ENCODE results near the gene PANK4. TPM values are rescaled to one million over a fixed set of nuclear protein-coding genes. Genes with fewer than 3 reads are reported as not detected.

The PANK4 gene
- total and polyA plus RNA-seq, 10 of the 15 experiments (the other 5 are each of a cell fraction or from before 2014, with no cell fraction given) = 0.35 to 38.0 (median 18.6) TPM

GRCh38 chr1:2486558-2486957 lies 39.8 kb downstream of the PANK4 start (continued):
- TF ChIP-seq, protein P1, sequence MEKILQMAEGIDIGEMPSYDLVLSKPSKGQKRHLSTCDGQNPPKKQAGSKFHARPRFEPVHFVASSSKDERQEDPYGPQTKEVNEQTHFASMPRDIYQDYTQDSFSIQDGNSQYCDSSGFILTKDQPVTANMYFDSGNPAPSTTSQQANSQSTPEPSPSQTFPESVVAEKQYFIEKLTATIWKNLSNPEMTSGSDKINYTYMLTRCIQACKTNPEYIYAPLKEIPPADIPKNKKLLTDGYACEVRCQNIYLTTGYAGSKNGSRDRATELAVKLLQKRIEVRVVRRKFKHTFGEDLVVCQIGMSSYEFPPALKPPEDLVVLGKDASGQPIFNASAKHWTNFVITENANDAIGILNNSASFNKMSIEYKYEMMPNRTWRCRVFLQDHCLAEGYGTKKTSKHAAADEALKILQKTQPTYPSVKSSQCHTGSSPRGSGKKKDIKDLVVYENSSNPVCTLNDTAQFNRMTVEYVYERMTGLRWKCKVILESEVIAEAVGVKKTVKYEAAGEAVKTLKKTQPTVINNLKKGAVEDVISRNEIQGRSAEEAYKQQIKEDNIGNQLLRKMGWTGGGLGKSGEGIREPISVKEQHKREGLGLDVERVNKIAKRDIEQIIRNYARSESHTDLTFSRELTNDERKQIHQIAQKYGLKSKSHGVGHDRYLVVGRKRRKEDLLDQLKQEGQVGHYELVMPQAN (conservative IDR thresholded peaks at IDR 0.05) = no peak

- ChIA-PET POLR2A (no interaction called here), RAD21 (ENCODE audit: unreplicated experiment) (no interaction called here)
- FAIRE-seq = no peak
- TF ChIP-seq EGR1 (IDR thresholded peaks at IDR 0.05; ENCODE audit: borderline replicate concordance in 1 of 2, low read depth in 2 of 2, low read length in 2 of 2) (no peak), POLR2AphosphoS2 (IDR thresholded peaks at IDR 0.05; ENCODE audit: low read depth, low read length) (no peak), EED (IDR thresholded peaks at IDR 0.05; ENCODE audit: low read depth) (no peak), E2F4 (IDR thresholded peaks at IDR 0.05; ENCODE audit: low read depth, low read length) (no peak), POU2F2 (IDR thresholded peaks at IDR 0.05; ENCODE audit: borderline replicate concordance, low read depth, low read length) (no peak), YBX1 (IDR thresholded peaks at IDR 0.05) (no peak), CBX5 (IDR thresholded peaks at IDR 0.05; ENCODE audit: low read depth) (no peak), ZNF207 (IDR thresholded peaks at IDR 0.05; ENCODE audit: borderline replicate concordance) (no peak), NR2C2 (IDR thresholded peaks at IDR 0.05; ENCODE audit: borderline replicate concordance, control insufficient read depth, insufficient read length, low read depth) (no peak), ZNF687 (IDR thresholded peaks at IDR 0.05) (no peak)
- TF ChIP-seq, protein P2, sequence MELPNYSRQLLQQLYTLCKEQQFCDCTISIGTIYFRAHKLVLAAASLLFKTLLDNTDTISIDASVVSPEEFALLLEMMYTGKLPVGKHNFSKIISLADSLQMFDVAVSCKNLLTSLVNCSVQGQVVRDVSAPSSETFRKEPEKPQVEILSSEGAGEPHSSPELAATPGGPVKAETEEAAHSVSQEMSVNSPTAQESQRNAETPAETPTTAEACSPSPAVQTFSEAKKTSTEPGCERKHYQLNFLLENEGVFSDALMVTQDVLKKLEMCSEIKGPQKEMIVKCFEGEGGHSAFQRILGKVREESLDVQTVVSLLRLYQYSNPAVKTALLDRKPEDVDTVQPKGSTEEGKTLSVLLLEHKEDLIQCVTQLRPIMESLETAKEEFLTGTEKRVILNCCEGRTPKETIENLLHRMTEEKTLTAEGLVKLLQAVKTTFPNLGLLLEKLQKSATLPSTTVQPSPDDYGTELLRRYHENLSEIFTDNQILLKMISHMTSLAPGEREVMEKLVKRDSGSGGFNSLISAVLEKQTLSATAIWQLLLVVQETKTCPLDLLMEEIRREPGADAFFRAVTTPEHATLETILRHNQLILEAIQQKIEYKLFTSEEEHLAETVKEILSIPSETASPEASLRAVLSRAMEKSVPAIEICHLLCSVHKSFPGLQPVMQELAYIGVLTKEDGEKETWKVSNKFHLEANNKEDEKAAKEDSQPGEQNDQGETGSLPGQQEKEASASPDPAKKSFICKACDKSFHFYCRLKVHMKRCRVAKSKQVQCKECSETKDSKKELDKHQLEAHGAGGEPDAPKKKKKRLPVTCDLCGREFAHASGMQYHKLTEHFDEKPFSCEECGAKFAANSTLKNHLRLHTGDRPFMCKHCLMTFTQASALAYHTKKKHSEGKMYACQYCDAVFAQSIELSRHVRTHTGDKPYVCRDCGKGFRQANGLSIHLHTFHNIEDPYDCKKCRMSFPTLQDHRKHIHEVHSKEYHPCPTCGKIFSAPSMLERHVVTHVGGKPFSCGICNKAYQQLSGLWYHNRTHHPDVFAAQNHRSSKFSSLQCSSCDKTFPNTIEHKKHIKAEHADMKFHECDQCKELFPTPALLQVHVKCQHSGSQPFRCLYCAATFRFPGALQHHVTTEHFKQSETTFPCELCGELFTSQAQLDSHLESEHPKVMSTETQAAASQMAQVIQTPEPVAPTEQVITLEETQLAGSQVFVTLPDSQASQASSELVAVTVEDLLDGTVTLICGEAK (IDR thresholded peaks at IDR 0.05; ENCODE audit: borderline replicate concordance) = no peak
Measured at GRCh38 chr1:2486041-2486440, 40.4 kb downstream of the PANK4 start.

More at GRCh38 chr1:2486041-2486440, 40.4 kb downstream of the PANK4 start:
- ChIA-PET SMC1A (ENCODE audit: uncharacterized antibody, unreplicated experiment) (no interaction called here), CTCF (no interaction called here)
- Histone ChIP-seq H3K9me3 (replicated peaks; ENCODE audit: control insufficient read depth, insufficient read depth, low read length) (peaks cover 4% of the 10 kb centered on the region; the same call in 1 of the 3 replicates), H3K27me3 (replicated peaks in 1 of 2; ENCODE audit: control insufficient read depth in 2 of 2, insufficient read depth in 2 of 2, low read length in 1 of 2) (no peaks in the 10 kb centered on the region), H3K4me3 (no peak overlapping the region), H4K20me1 (ENCODE audit: control insufficient read depth, insufficient read depth) (no peaks in the 10 kb centered on the region), H3K36me3 (ENCODE audit: control insufficient read depth in 2 of 2, insufficient read depth in 2 of 2, low read length in 1 of 2) (no peaks in the 10 kb centered on the region), H3K27ac (ENCODE audit: control insufficient read depth, insufficient read depth) (no peak overlapping the region), H3K4me1 (ENCODE audit: control insufficient read depth, insufficient read depth, low read length) (no peaks in the 10 kb centered on the region), H2AFZ (ENCODE audit: control insufficient read depth, low read depth, low read length) (no peak overlapping the region), H3K9ac (ENCODE audit: control insufficient read depth, insufficient read depth, low read length) (no peak overlapping the region), H3K4me2 (ENCODE audit: control insufficient read depth, insufficient read depth) (no peak overlapping the region), H3K79me2 (ENCODE audit: control insufficient read depth, insufficient read depth, low read length) (no peaks in the 10 kb centered on the region)
- no TSS peak for BruUV-seq (replicated peaks)
- no peak for DNase-seq (ENCODE audit: low read depth, low spot score)
- in situ Hi-C loops (cut with MboI) = no loop called here
- intact Hi-C loops (cut with micrococcal nuclease; ENCODE audit: unreplicated experiment) = no loop called here
- ATAC-seq = no peak
- WGBS (ENCODE audit: insufficient coverage, insufficient replicate concordance, low lambda C conversion rate, missing lambda C conversion rate) = 28% methylated on average over 4 of the region's 4 CpGs

All from GM12878 (cell line).